Kidney capillary endothelial cell (primary cell): ENCODE measurements around the gene NABP2.
A peak's percentile ranks its signal among the peaks of the same experiment; 100 is the strongest.

Experiments used
- DNase-seq: peaks from one replicate; pipeline ENCODE4 v3.0.0-alpha.2; 2018; ENCODE audit warnings: low spot score

The NABP2 gene

DNA sequence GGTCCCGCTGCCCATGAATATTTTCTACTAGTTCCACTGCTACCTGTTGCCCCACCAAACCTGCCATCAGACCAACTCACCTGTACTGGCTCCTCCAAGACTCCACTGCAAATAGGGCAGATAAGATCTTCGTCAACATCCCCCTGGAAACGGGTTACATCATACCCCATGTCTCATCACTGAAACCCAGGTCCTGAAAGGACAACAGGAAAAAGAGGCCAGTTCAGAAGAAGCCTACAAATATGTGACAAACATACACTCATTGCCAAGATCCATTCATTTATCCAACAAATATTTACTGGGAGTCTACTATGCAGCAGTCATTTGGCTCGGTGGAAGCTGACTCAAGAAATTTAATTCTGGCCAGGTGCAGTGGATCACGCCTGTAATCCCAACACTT is 10.3 kb upstream of the NABP2 start:
- DNase-seq = no peak

DNA sequence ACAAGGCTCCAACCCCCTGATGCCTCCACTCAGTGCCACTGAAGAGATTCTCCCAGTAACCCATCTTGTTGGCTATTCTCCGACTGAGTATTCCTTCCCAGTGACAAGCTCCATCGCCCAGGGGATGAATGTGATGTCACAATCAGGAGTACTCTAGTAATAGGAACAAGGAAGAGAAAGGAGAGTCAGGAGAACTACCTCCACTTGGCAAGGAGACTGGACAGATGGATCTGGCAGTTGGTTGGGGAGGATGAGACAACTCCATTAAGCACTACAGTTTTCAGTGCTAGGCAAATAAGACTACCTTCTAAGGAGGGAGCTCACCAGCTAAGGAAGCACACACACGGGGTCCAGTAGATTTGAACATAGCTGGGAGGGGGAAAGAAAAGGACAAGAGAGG is 7.7 kb upstream of the NABP2 start:
- DNase-seq = no peak

GRCh38 chr12:56219840-56220239 is 4.3 kb upstream of the NABP2 start:
- DNase-seq = no peak

- DNase-seq = no peak
These were observed 3.4 kb upstream of the NABP2 start for GRCh38 chr12:56220611-56221231.

DNA sequence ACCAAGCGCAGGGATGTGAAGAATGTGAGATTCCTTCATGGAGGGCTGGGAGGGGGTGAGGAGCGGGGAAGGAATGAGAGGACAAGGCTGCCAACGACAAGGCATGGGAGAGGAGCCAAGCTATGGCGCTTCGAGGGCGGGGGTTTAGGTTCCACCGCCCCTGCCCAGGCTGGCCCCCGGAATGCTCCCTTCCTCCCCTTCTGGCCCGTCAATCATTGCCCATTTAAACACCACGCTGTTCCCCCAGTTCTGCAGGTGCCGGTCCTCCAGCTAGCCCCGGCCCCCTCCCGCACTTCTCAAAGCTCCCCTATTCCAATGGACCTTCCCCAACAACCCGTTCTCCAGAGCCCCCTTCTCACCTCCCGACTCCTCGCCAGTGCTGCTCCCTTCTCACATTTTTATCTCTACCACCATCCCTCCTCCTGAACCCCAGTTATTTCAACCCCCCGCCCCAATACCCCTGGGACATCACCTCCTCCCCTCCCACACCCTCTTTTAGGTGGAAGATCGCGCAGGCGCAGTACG is 2.8 kb upstream of the NABP2 start:
- no peak for DNase-seq

- DNase-seq = peak; percentile 96
These were observed 2.2 kb upstream of the NABP2 start, which contains the start of gene RNF41 for GRCh38 chr12:56221757-56222530. RNF41 (minus strand) TSS chr12:56221922; CDS start chr12:56214047, 7,875 bp downstream.

- DNase-seq = no peak
These were observed 1.6 kb upstream of the NABP2 start for GRCh38 chr12:56222531-56222895.

- DNase-seq = no peak
These were observed 506 bp upstream of the NABP2 start for GRCh38 chr12:56223571-56224101.

DNA sequence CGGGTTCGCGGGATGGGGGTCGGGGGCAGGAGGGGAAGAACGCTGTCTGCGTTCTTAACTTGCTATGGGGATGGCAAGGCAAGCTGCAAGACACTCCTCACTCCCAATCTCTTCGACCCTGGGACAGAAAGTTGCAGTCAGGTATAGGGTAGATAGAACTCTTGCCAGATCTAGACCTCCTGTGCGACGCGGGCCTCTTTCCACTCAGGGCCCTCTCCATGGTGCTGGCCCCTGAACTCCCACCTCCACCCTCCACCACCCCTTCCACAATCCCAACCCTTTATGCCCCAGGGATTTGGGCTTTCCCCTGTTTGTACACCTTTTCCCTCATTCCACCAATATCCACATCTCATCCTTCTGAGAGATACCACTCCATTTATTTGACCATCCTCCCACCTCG is 812 bp downstream of the NABP2 start:
- DNase-seq = no peak

- DNase-seq = no peak
These were observed 4.9 kb downstream of the NABP2 start for GRCh38 chr12:56229082-56229481.

- DNase-seq = no peak
These were observed 5.8 kb downstream of the NABP2 start, which contains the start of gene SLC39A5 for GRCh38 chr12:56229916-56230431. SLC39A5 (plus strand) TSS chr12:56230051; CDS start chr12:56231275, 1,224 bp downstream.

DNA sequence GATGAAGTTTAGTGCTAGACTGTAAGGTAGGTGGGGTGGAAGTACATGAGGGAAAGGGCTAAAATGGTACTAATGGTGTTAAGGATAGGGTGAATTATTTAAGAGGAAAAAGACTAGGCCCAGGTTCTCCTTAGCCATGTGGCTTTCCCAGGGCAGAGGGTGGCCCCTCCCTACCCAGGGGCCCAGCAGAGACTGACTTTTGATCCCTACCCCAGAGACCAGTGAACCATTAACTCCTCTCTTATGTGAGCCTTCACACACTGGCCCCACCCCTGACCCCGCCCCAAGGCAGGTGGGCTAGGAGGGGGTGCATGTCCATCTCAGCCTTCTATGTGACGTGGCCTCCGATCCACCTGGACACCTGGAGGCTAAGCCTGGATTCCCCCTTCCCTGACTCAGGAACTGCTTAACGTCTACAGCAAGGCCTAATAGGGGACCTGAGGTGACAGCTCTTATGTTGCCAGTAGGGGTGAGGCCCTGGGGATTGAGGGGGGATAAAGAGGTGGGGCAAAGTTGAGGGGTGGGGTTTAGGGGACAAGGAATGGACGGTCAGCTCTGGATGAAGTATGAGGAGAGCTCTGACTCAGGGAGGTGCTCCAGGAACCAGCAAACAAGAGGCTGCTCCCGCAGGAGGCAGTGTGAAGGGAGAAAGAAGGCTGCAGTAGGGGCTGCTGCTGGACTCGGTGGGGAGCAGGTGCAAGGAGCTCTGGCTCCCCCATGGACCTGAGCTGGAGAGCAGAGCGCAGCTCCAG is 6.5 kb downstream of the NABP2 start:
- DNase-seq = no peak

DNA sequence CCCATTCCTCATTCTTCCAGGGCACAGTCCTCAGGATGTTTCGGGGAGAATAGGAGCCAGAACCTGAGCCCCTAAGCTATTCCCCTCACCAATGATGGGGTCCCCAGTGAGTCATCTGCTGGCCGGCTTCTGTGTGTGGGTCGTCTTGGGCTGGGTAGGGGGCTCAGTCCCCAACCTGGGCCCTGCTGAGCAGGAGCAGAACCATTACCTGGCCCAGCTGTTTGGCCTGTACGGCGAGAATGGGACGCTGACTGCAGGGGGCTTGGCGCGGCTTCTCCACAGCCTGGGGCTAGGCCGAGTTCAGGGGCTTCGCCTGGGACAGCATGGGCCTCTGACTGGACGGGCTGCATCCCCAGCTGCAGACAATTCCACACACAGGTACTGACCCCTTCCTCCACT is 7.0 kb downstream of the NABP2 start:
- DNase-seq = no peak

DNA sequence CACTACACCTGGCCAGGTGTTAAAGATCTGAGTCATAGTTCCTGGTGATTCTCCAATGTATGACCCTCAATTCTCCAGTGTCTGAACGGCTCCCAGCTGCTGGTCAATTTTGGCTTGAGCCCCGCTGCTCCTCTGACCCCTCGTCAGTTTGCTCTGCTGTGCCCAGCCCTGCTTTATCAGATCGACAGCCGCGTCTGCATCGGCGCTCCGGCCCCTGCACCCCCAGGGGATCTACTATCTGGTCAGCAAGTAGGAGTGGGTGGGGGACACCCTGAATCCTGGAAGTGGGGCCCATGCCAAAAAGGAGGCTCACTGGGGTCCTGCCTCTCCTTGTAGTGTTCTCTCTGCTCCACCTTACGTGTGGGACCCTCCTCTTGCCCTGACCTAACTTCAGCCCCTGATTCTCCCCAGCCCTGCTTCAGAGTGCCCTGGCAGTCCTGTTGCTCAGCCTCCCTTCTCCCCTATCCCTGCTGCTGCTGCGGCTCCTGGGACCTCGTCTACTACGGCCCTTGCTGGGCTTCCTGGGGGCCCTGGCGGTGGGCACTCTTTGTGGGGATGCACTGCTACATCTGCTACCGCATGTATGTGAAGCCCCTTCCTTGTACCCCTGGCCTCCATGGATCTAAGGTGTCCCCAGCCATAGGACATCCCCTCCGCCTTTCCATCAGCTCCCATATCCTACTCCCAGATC is 10.7 kb downstream of the NABP2 start:
- DNase-seq = no peak

GRCh38 chr12:56236091-56236490 is 11.9 kb downstream of the NABP2 start:
- no peak for DNase-seq

GRCh38 chr12:56236985-56237384 is 12.8 kb downstream of the NABP2 start:
- no peak for DNase-seq

DNA sequence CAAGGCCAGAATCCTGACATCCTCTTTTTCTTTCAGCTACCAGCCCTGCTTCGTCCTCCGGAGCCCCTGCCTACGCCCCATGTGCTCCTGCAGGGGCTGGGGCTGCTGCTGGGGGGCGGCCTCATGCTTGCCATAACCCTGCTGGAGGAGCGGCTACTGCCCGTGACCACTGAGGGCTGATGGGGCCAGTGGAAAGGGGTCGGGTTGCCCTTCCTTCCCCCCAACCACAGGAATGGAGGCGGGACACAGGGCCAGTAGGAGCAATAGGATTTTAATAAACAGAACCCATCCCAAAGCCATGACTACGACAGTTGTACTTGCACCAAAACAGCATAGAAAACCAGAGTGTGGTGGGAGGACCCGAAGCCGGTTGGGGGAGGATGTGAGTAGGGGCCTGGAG is 13.4 kb downstream of the NABP2 start:
- DNase-seq = no peak

- DNase-seq = no peak
These were observed 17.5 kb downstream of the NABP2 start for GRCh38 chr12:56241424-56242303.

DNA sequence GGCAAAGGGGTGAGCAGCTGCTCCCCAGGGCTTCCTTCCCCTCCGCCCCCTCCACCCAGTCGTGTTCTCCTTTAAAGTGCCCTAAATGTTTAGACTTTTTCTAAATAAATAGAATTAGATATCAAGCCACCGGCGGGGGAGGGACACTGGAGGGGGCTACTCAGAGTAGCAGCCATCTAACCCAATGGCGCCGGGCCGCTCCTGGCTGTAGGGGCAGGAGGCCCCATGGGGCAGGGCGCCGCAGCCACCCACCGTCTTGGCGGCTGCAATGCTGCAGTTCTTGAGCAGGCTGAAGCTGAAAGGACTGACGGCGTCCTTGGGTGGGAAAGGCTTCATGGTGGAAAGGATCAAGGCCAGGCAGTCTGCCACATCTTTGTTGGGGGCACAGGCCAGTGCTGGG is 18.8 kb downstream of the NABP2 start:
- DNase-seq = no peak

DNA sequence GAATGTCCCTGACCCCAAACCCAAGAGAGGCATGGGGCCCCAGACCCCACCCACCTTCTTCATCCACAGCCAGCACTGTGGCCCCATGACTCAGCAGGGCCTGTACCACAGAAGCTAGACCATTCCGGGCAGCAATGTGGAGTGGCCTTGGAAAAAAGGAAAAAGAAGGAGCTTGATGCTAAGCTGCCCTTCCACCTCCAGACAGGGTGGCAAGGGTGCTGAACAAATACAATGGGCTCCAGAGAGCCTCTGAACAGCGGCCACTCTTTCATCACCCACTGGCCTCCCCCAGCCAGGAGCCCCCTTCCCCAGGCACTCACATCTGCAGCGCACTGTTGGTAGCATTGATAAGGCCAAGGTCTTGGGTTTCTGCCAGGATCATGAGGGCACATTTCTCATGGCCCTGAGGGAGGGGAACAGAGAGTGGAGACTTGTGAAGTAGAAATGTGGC is 19.6 kb downstream of the NABP2 start:
- no peak for DNase-seq

DNA sequence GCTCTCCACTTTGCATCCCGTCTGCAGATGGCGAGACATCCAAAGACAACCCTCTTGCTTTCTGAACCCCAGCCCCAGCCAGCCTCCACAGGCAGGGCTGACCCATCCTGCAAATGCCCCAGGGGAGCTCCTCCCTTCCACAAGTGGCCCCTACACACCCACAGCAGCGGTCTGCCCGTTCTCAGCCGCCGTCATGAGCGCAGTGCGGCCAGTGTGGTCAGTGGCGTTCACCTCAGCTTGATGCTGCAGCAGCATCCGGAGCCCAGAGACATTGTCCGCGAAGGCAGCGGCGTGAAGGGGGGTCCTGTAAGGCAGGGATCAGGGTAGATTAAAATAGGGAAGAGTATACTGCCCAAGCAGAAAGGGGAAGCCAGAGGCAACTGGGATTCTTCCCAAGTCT is 20.4 kb downstream of the NABP2 start:
- DNase-seq = no peak
